Loucy (cell line): ENCODE measurements around the gene KATNAL2.
"Not testable (repeated sequence)": the region's sequence is repeated elsewhere in the genome, so short reads cannot be mapped to it uniquely, and the experiment has no call there.

Experiments used
- CTCF ChIP-seq: fragments of 200-600 bp; sonication (generic); conservative IDR thresholded peaks from 2 replicates; pipeline ENCODE4 v1.5.1; 2014; ENCODE audit warnings: mild to moderate bottlenecking, antibody characterized with exemption, low read length
- EZH2phosphoT487 ChIP-seq: fragments of 200-600 bp; IDR thresholded peaks from 2 replicates; pipeline ENCODE4 v1.6.1; 2018; ENCODE audit warnings: antibody characterized with exemption, mild to moderate bottlenecking, moderate library complexity, borderline replicate concordance

DNA sequence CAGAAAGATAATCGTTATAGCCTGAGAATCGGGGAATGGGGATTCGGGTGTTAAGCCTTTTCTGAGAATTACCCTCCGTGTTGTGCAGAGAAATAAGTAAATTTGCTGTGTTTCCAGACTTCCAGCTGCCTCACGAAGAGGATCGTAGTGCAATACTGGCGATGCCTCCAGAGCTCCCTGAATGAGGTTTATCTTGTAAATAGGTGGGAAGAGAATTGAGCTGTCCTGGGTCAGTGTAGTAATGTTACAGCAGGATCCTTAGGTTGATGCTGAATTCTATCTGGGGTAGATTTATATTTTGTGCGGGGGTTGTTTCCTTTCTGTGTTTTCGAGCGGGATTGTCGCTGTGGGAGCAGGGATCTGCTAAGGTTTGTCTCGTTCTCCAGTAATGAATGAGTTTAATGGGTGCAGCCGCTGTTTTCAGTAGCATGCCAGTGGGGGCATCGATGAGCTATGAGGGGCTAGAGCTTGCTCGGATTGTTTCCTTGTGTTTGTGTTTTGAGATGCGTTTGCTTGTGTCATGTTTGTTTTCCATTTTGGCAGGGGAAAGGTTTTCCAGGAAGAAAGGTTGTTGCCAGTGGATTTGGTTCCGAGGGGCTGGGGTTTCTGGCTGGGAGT, 108.3 kb downstream of the KATNAL2 start:
- TF ChIP-seq CTCF, EZH2phosphoT487: not testable (repeated sequence)
